SJCRH30 (cell line): ENCODE data around the gene SLC10A6. TPM values are rescaled to one million over a fixed set of nuclear protein-coding genes. Genes with fewer than 3 reads are reported as not detected.

Source experiments
- DNase-seq, 2 experiments: peaks; one replicate each; pipeline ENCODE4 v3.0.0-alpha.2; 2015 to 2020
- H3K27ac ChIP-seq: fragments of 250-450 bp; sonication (Bioruptor Pico); 2 replicates; pipeline ENCODE4 v1.5.1; 2020; ENCODE audit warnings: mild to moderate bottlenecking, moderate library complexity
- H3K27me3 ChIP-seq: fragments of 250-450 bp; sonication (Bioruptor Pico); 2 replicates; pipeline ENCODE4 v1.5.1; 2020; ENCODE audit warnings: mild to moderate bottlenecking, moderate library complexity
- H3K36me3 ChIP-seq: fragments of 250-450 bp; sonication (Bioruptor Pico); 2 replicates; pipeline ENCODE4 v1.5.1; 2020; ENCODE audit warnings: mild to moderate bottlenecking, moderate library complexity
- H3K4me1 ChIP-seq: fragments of 250-450 bp; sonication (Bioruptor Pico); 2 replicates; pipeline ENCODE4 v1.5.1; 2020; ENCODE audit warnings: mild to moderate bottlenecking, moderate library complexity
- H3K4me3 ChIP-seq: fragments of 250-450 bp; sonication (Bioruptor Pico); 2 replicates; pipeline ENCODE4 v1.5.1; 2020; ENCODE audit warnings: mild to moderate bottlenecking, moderate library complexity
- H3K9me3 ChIP-seq: fragments of 250-450 bp; sonication (Bioruptor Pico); replicated peaks from 2 replicates; pipeline ENCODE4 v1.5.1; 2020; ENCODE audit warnings: mild to moderate bottlenecking, moderate library complexity
- total RNA-seq: library from RNA; depleted of rRNA; stranded (reverse); fragments of >200 nt; shearing (Covaris generic); gene quantifications from 2 replicates; pipeline ENCODE4 v1.2.3, GENCODE V29; 2014

SLC10A6 gene
- total RNA-seq, 1 experiment from 2014 or later = not detected

DNA sequence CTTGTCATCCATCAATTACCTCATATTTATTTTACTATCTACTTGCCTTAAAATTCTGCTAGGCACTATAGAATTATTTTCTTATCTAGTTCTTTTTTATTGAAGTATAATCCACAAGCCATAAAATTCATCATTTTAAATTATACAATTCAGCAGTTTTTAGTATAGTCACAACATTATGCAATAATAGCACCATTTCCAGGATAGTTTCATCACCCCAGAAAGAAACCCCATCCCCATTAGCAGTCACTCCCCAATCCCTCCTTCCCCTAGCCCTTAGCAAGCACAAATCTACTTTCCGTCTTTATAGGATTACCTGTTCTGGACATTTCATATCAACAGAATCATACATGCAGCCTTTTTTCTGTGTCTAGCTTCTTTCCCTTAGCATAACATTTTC is 15.6 kb downstream of the SLC10A6 start:
- no peak overlapping the region for H3K27ac ChIP-seq
- H3K4me3 ChIP-seq = no peak overlapping the region
- no peaks in the 10 kb centered on the region for H3K36me3 ChIP-seq
- peaks cover 18% of the 10 kb centered on the region for H3K4me1 ChIP-seq
- H3K9me3 ChIP-seq = no peaks in the 10 kb centered on the region
- no peaks in the 10 kb centered on the region for H3K27me3 ChIP-seq
- no peak for DNase-seq

DNA sequence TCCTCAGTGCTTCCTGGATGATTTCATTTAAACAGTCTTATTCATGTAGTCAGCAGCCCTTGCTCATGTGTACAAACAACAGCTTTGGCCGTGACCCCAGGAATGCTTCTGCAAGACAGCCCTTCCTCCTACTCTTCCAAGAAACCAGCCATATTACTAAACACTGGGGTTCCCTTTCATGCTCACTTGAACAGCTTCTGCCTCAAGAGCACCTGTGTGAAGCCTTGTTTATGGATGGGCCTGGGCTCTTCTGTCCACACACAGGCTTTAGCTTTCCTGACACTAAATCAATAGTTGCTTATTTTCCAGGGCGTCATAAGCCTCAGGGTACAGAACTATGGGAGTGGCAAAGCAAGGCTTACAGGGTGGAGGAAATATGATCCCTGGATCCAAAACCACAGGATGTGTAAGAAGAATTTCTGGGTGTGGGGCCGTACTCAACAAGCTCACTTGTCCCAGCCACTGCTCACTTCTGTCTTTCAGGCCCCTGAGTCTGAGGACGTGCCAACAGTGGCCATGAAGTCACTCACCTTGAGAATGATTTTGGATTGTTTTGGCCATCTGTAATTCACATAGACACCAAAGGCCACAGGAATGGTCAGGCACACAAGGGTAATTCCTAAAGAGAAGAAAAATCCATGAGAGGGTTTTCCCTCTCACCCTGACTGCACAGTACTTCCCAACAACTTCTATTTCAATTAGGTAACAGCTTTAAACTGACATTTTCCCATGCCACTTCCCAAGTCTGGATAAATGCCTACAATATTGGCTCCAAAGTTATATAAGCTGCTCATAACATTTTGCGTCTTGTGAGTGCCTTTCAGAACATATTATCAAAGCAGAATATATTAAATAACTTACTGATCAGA is 17.7 kb downstream of the SLC10A6 start:
- no peaks in the 10 kb centered on the region for H3K27me3 ChIP-seq
- H3K9me3 ChIP-seq = no peaks in the 10 kb centered on the region
- no peaks in the 10 kb centered on the region for H3K36me3 ChIP-seq
- H3K4me1 ChIP-seq = peaks cover 18% of the 10 kb centered on the region
- H3K27ac ChIP-seq = no peak overlapping the region
- no peak overlapping the region for H3K4me3 ChIP-seq
- DNase-seq = peak; percentile 73 to 89

DNA sequence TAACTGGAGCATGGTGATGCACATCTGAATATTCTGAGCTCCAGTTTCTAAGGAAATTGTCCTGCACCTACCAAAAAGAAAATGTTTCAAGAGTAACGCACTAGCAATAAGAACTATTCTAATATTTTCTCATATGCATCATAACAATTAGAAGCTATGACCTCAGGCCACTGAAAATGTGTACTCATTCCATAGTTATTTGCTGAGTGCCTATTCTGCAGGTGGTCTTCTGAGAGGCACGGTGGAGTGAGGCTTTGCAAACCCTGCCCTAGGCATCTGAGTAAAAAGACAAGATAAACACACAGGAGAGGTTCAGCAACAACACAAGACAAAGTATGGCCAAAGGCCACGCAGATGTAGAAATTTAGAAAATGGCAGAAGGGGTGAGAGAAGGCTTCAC is 23.7 kb downstream of the SLC10A6 start:
- H3K4me1 ChIP-seq = peaks cover 2% of the 10 kb centered on the region
- H3K9me3 ChIP-seq = no peaks in the 10 kb centered on the region
- H3K36me3 ChIP-seq = no peaks in the 10 kb centered on the region
- no peak overlapping the region for H3K4me3 ChIP-seq
- H3K27me3 ChIP-seq = no peaks in the 10 kb centered on the region
- no peak overlapping the region for H3K27ac ChIP-seq
- no peak for DNase-seq

- H3K27me3 ChIP-seq = no peaks in the 10 kb centered on the region
- H3K27ac ChIP-seq = no peak overlapping the region
- H3K9me3 ChIP-seq = no peaks in the 10 kb centered on the region
- no peaks in the 10 kb centered on the region for H3K4me1 ChIP-seq
- H3K36me3 ChIP-seq = no peaks in the 10 kb centered on the region
- DNase-seq = no peak
- H3K4me3 ChIP-seq = no peak overlapping the region
Measured at GRCh38 chr4:86822136-86822535, 27.0 kb downstream of the SLC10A6 start.

GRCh38 chr4:86821151-86821550 is 28.0 kb downstream of the SLC10A6 start:
- no peak for DNase-seq
- no peak overlapping the region for H3K4me3 ChIP-seq
- no peaks in the 10 kb centered on the region for H3K4me1 ChIP-seq
- no peaks in the 10 kb centered on the region for H3K9me3 ChIP-seq
- no peaks in the 10 kb centered on the region for H3K36me3 ChIP-seq
- H3K27ac ChIP-seq = no peak overlapping the region
- no peaks in the 10 kb centered on the region for H3K27me3 ChIP-seq

DNA sequence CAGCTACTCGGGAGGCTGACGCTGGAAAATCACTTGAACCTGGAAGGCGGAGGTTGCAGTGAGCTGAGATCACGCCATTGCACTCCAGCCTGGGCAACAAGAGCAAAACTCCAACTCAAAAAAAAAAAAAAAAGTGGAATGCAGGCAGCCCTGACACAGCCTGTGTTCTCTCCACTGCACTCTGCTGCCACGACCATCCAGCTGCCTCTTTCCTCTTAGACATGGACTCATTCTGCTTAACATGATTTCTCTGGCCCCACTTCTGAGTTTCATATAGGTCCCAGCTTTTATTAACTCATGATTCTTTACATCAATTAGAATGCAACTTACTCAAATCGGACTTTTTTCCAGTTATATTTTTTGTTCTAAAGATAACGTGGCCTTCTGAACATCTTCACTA is 29.6 kb downstream of the SLC10A6 start:
- no peak for DNase-seq
- no peak overlapping the region for H3K27ac ChIP-seq
- peaks cover 4% of the 10 kb centered on the region for H3K36me3 ChIP-seq
- no peak overlapping the region for H3K4me3 ChIP-seq
- no peaks in the 10 kb centered on the region for H3K9me3 ChIP-seq
- H3K27me3 ChIP-seq = no peaks in the 10 kb centered on the region
- no peaks in the 10 kb centered on the region for H3K4me1 ChIP-seq

DNA sequence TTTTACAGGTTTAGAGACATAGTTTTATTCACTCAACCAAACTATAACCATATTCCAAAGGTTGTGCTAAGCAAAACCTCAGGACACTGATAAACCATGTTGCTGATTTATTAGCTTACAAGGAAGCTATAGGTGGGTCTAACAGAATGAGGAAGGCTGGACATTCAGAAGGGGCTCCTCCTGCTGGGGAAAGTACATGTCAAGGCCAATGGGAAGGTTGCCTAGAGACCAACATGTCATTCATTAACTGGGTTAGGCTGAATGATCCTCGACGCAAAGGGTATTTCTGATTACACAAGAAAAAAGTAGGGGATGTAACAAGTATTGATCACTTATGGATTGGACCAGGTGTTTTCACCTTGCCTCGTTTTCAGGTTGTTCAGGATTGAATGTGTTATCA is 30.3 kb downstream of the SLC10A6 start:
- DNase-seq = no peak
- H3K27ac ChIP-seq = no peak overlapping the region
- no peak overlapping the region for H3K4me3 ChIP-seq
- no peaks in the 10 kb centered on the region for H3K9me3 ChIP-seq
- no peaks in the 10 kb centered on the region for H3K4me1 ChIP-seq
- H3K36me3 ChIP-seq = peaks cover 8% of the 10 kb centered on the region
- no peaks in the 10 kb centered on the region for H3K27me3 ChIP-seq

- DNase-seq = no peak
Measured at GRCh38 chr4:86818211-86818610, 31.0 kb downstream of the SLC10A6 start.

DNA sequence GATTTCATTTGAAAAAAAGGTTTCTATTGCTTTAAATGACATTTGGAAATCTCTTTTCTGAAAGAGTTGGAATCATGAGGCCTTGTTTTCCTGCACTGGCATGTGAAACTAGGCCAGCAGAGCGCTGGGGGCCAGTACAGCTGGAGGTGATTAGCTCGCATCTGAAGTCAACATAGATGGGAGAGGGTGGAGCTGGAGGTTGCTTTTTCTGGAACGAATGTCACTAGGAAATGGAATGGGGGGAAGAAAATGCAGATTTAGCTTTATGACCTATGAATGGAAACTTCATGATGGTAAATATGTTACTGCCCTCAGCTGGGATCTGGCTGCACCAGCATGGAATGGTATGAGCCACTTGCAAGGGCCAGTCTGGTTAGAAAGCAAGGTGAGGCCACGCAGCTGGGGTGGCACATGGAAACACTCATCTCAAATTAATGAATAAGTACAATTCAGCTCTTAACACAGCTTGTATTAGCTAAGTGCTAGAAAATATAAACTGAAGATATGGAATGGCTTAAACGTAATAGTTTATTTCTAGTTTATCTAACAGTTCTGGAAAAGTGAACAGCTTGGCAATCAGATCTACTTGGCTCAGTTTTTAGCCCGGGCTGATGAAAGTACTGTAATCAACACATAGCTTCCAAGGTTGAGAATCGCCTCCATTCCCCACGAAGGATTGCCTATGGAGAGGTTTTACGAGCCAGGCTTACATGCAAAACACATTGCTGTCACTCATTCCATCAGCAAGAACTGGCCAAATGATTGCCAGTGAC is 32.5 kb downstream of the SLC10A6 start:
- Histone ChIP-seq H3K4me3 (no peak overlapping the region), H3K4me1 (no peaks in the 10 kb centered on the region), H3K27ac (no peak overlapping the region), H3K27me3 (no peaks in the 10 kb centered on the region), H3K36me3 (peaks cover 8% of the 10 kb centered on the region), H3K9me3 (no peaks in the 10 kb centered on the region)
- no peak for DNase-seq

More at GRCh38 chr4:86818211-86818610, 31.0 kb downstream of the SLC10A6 start:
- H3K27ac ChIP-seq = no peak overlapping the region
- H3K9me3 ChIP-seq = no peaks in the 10 kb centered on the region
- no peak overlapping the region for H3K4me3 ChIP-seq
- no peaks in the 10 kb centered on the region for H3K27me3 ChIP-seq
- H3K36me3 ChIP-seq = peaks cover 8% of the 10 kb centered on the region
- H3K4me1 ChIP-seq = no peaks in the 10 kb centered on the region

- no peaks in the 10 kb centered on the region for H3K4me1 ChIP-seq
- H3K36me3 ChIP-seq = peaks cover 10% of the 10 kb centered on the region
- no peaks in the 10 kb centered on the region for H3K27me3 ChIP-seq
- no peaks in the 10 kb centered on the region for H3K9me3 ChIP-seq
- no peak overlapping the region for H3K4me3 ChIP-seq
- no peak overlapping the region for H3K27ac ChIP-seq
- no peak for DNase-seq
Measured at GRCh38 chr4:86815653-86816052, 33.5 kb downstream of the SLC10A6 start.

DNA sequence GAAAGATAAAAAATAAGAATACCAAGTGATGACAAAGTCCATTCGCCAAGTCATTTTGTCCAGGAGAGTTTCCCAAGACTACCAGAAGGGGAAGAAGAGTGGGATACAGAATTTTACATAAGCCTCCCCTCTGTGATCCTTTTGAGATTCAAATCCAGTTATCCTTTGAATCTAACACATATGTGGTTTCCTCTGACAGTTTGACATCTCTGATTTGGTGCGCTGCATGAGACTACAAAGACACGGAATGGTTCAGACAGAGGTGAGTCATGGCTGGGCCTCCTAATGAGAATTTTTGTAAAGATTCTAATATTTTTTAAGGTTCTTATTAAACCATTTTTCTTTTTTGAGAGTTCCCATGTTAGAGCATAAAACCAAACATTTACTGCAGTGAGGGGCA is 38.3 kb downstream of the SLC10A6 start:
- H3K9me3 ChIP-seq = no peaks in the 10 kb centered on the region
- no peaks in the 10 kb centered on the region for H3K4me1 ChIP-seq
- H3K27me3 ChIP-seq = no peaks in the 10 kb centered on the region
- no peak overlapping the region for H3K27ac ChIP-seq
- peaks cover 17% of the 10 kb centered on the region for H3K36me3 ChIP-seq
- no peak overlapping the region for H3K4me3 ChIP-seq
- no peak for DNase-seq

DNA sequence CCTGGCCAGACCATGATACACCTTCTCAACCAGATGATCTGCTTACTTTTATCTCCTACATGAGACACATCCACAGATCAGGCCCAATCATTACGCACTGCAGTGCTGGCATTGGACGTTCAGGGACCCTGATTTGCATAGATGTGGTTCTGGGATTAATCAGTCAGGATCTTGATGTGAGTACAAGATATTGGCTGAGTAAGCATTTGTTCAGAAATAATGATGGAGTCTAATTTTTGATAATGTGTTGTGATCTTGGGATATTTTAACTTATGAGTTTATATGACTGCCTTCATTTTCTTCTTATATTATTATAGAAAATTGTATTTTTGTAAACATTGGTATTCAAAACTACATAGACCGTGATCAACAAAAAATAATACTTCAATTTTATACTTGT is 39.4 kb downstream of the SLC10A6 start:
- Histone ChIP-seq H3K27me3 (no peaks in the 10 kb centered on the region), H3K36me3 (peaks cover 15% of the 10 kb centered on the region), H3K4me1 (no peaks in the 10 kb centered on the region), H3K27ac (no peak overlapping the region), H3K9me3 (no peaks in the 10 kb centered on the region), H3K4me3 (no peak overlapping the region)
- DNase-seq = no peak

DNA sequence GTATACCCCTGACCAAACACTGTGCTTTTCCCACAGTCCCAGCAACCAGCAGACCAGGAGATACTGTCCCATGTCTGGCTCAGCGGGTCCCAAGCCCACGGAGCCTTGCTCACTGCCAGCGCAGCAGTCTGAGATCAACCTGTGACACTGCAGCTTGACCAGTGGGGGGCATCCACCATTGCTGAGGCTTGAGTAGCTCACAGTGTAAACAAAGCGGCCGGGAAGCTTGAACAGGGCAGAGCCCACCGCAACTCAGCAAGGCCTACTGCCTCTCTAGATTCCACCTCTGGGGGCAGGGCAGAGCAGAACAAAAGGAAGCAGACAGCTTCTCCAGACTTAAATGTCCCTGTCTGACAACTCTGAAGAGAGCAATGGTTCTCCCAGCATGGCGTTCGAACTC is 58.1 kb downstream of the SLC10A6 start:
- H3K4me3 ChIP-seq = no peak overlapping the region
- H3K9me3 ChIP-seq = peaks cover 5% of the 10 kb centered on the region
- no peak overlapping the region for H3K27ac ChIP-seq
- H3K27me3 ChIP-seq = no peaks in the 10 kb centered on the region
- H3K36me3 ChIP-seq = no peaks in the 10 kb centered on the region; the same call in 1 of the 2 replicates
- DNase-seq = peak; percentile 4 to 7
- no peaks in the 10 kb centered on the region for H3K4me1 ChIP-seq

DNA sequence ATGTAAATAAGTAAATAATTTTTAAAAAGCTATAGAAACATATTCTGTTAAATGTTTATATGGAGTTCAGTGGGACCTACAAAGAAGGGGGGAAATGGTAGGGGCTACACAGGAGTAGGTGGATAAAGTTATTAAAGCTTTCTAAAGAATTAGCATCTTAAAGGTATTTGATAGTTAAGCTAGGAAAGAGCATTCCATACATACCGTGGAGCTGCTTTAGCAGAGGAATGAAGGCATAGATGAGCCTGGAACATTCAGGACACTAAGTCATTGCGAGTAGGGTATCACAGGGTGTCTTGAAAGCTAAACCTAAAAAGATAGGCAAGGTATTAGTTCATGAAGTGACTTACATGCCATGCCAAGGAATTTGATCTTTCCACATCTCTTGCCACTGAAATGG is 60.4 kb downstream of the SLC10A6 start:
- Histone ChIP-seq H3K9me3 (no peaks in the 10 kb centered on the region; the same call in 1 of the 2 replicates), H3K36me3 (no peaks in the 10 kb centered on the region; the same call in 1 of the 2 replicates), H3K4me3 (no peak overlapping the region), H3K4me1 (no peaks in the 10 kb centered on the region), H3K27me3 (no peaks in the 10 kb centered on the region), H3K27ac (no peak overlapping the region)
- DNase-seq = no peak

- H3K9me3 ChIP-seq = no peaks in the 10 kb centered on the region
- H3K36me3 ChIP-seq = 0 out of 2 replicates have a peak, but pooled peaks cover 9% of the 10 kb centered on the region
- H3K4me1 ChIP-seq = no peaks in the 10 kb centered on the region
- no peak overlapping the region for H3K27ac ChIP-seq
- H3K27me3 ChIP-seq = no peaks in the 10 kb centered on the region
- DNase-seq = no peak
- H3K4me3 ChIP-seq = no peak overlapping the region
Measured at GRCh38 chr4:86778175-86778574, 71.0 kb downstream of the SLC10A6 start.
